H1 (cell line): ENCODE measurements around the gene SCAND1. TPM values are rescaled to one million over a fixed set of nuclear protein-coding genes. Genes with fewer than 3 reads are reported as not detected.

Experiments
- ASH2L ChIP-seq: fragments of 200-600, 300-600 bp; sonication (generic); IDR thresholded peaks from one replicate; pipeline ENCODE4 v1.7.1; 2017; ENCODE audit warnings: low read length
- CEBPB ChIP-seq: IDR thresholded peaks from 2 replicates; pipeline ENCODE4 v1.6.1; 2012; ENCODE audit warnings: low read depth, low read length
- HDAC6 ChIP-seq: IDR thresholded peaks from one replicate; pipeline ENCODE4 v1.7.1; 2012; ENCODE audit warnings: low read depth, mild to moderate bottlenecking, inconsistent platforms, low read length, moderate library complexity
- RFX5 ChIP-seq: IDR thresholded peaks from 2 replicates; pipeline ENCODE4 v1.6.1; 2011; ENCODE audit warnings: low read depth, low read length, improper control_type of control experiment, borderline replicate concordance
- TAF1 ChIP-seq: IDR thresholded peaks from 2 replicates; pipeline ENCODE4 v1.6.1; 2011; ENCODE audit warnings: mild to moderate bottlenecking, low read depth, low read length
- TCF12 ChIP-seq: IDR thresholded peaks from 2 replicates; pipeline ENCODE4 v1.6.1; 2011; ENCODE audit warnings: low read depth, mild to moderate bottlenecking, low read length
- polyA plus RNA-seq, 7 experiments: library from polyadenylated mRNA; depleted of rRNA in 3 of 7; stranded (reverse) in 5 of 7; unstranded in 2 of 7; fragments of >200 nt in 5 of 7; fragments of 200-250 nt in 2 of 7; gene quantifications; 1 replicate in 5 of 7; 2 replicates in 1 of 7; 4 replicates in 1 of 7; pipeline versions ENCODE4 v1.2.1 to v1.2.3, GENCODE V29; 2011 to 2013; ENCODE audit warnings: missing spikeins in 2 of 7, mixed read lengths in 2 of 7
- total RNA-seq: library from RNA; stranded (reverse); fragmentation: NEBNext Ultra II Directional; extraction: Animal tissue kit (Norgen Biotek cat#: 25700); gene quantifications from 2 replicates; pipeline ENCODE4 v1.2.1, GENCODE V29; 2021
- TF ChIP-seq, protein P1 (sequence below): fragments of 300-600 bp; sonication (generic); IDR thresholded peaks from 2 replicates; pipeline ENCODE4 v1.7.1; 2012; ENCODE audit warnings: low read length, moderate library complexity, mild to moderate bottlenecking, inconsistent platforms; ENCODE audit not compliant: insufficient replicate concordance

SCAND1 gene
- total and polyA plus RNA-seq, 2 of the 8 experiments (the other 6 are each of a cell fraction or from before 2014, with no cell fraction given): 73.1 to 83.7 TPM

- TF ChIP-seq, protein P1, sequence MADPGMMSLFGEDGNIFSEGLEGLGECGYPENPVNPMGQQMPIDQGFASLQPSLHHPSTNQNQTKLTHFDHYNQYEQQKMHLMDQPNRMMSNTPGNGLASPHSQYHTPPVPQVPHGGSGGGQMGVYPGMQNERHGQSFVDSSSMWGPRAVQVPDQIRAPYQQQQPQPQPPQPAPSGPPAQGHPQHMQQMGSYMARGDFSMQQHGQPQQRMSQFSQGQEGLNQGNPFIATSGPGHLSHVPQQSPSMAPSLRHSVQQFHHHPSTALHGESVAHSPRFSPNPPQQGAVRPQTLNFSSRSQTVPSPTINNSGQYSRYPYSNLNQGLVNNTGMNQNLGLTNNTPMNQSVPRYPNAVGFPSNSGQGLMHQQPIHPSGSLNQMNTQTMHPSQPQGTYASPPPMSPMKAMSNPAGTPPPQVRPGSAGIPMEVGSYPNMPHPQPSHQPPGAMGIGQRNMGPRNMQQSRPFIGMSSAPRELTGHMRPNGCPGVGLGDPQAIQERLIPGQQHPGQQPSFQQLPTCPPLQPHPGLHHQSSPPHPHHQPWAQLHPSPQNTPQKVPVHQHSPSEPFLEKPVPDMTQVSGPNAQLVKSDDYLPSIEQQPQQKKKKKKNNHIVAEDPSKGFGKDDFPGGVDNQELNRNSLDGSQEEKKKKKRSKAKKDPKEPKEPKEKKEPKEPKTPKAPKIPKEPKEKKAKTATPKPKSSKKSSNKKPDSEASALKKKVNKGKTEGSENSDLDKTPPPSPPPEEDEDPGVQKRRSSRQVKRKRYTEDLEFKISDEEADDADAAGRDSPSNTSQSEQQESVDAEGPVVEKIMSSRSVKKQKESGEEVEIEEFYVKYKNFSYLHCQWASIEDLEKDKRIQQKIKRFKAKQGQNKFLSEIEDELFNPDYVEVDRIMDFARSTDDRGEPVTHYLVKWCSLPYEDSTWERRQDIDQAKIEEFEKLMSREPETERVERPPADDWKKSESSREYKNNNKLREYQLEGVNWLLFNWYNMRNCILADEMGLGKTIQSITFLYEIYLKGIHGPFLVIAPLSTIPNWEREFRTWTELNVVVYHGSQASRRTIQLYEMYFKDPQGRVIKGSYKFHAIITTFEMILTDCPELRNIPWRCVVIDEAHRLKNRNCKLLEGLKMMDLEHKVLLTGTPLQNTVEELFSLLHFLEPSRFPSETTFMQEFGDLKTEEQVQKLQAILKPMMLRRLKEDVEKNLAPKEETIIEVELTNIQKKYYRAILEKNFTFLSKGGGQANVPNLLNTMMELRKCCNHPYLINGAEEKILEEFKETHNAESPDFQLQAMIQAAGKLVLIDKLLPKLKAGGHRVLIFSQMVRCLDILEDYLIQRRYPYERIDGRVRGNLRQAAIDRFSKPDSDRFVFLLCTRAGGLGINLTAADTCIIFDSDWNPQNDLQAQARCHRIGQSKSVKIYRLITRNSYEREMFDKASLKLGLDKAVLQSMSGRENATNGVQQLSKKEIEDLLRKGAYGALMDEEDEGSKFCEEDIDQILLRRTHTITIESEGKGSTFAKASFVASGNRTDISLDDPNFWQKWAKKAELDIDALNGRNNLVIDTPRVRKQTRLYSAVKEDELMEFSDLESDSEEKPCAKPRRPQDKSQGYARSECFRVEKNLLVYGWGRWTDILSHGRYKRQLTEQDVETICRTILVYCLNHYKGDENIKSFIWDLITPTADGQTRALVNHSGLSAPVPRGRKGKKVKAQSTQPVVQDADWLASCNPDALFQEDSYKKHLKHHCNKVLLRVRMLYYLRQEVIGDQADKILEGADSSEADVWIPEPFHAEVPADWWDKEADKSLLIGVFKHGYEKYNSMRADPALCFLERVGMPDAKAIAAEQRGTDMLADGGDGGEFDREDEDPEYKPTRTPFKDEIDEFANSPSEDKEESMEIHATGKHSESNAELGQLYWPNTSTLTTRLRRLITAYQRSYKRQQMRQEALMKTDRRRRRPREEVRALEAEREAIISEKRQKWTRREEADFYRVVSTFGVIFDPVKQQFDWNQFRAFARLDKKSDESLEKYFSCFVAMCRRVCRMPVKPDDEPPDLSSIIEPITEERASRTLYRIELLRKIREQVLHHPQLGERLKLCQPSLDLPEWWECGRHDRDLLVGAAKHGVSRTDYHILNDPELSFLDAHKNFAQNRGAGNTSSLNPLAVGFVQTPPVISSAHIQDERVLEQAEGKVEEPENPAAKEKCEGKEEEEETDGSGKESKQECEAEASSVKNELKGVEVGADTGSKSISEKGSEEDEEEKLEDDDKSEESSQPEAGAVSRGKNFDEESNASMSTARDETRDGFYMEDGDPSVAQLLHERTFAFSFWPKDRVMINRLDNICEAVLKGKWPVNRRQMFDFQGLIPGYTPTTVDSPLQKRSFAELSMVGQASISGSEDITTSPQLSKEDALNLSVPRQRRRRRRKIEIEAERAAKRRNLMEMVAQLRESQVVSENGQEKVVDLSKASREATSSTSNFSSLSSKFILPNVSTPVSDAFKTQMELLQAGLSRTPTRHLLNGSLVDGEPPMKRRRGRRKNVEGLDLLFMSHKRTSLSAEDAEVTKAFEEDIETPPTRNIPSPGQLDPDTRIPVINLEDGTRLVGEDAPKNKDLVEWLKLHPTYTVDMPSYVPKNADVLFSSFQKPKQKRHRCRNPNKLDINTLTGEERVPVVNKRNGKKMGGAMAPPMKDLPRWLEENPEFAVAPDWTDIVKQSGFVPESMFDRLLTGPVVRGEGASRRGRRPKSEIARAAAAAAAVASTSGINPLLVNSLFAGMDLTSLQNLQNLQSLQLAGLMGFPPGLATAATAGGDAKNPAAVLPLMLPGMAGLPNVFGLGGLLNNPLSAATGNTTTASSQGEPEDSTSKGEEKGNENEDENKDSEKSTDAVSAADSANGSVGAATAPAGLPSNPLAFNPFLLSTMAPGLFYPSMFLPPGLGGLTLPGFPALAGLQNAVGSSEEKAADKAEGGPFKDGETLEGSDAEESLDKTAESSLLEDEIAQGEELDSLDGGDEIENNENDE: no peak
- TF ChIP-seq TCF12 (no peak), RFX5 (no peak), CEBPB (no peak), TAF1 (no peak), HDAC6 (no peak), ASH2L (no peak)
These were observed 44.0 kb downstream of the SCAND1 start (continued) for GRCh38 chr20:35910254-35910653.
